OCI-LY1 (cell line): ENCODE results near the gene SYNE1.

Experiments
- EZH2 ChIP-seq: fragments of 200-600 bp; sonication (generic), shearing (Covaris generic); IDR thresholded peaks from 2 replicates; pipeline ENCODE4 v1.8.0; 2017; ENCODE audit warnings: borderline replicate concordance, mixed run types, mild to moderate bottlenecking, antibody characterized with exemption, low read length, moderate library complexity, mixed read lengths
- TF ChIP-seq, protein P1 (sequence below): fragments of 200-600 bp; sonication (generic), shearing (Covaris generic); IDR thresholded peaks from 2 replicates; pipeline ENCODE4 v1.5.1; 2017; ENCODE audit warnings: mild to moderate bottlenecking, antibody characterized with exemption, low read length, moderate library complexity, mixed read lengths

DNA sequence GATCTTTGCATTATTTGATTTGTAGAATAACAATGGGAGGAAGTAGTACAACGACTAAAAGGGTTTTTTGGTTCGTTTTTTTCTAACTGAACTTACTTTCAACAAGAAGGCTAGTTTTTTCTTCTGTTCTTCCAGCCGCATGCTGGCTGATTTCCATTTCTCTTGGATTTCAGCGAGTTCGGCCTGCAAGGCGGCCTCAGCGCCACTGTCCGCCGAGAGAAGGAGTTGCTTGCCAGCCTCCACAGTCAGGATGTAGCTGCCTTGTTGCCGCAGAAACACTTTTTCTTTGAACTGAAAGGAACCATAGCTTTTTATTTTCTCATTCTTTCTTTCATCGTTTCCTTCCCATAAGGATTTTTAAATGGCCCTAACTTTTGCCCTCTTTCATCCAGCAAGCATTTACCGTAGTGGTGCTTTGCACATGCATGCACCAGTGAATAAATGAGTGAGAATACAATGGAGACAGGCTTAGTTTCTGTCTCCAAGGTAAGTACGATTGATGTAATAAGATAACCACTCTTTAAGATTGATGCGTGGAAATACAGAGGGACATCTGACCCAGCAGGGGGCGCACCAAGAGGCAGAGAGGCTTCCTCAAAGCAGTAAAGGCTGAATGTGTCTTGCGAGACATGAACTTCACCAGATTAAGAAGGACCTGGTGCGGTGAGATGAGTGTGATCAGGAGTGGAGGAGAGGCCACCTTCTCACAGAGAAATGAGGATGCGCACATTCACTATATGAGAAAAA, 430.9 kb downstream of the SYNE1 start:
- TF ChIP-seq, protein P1, sequence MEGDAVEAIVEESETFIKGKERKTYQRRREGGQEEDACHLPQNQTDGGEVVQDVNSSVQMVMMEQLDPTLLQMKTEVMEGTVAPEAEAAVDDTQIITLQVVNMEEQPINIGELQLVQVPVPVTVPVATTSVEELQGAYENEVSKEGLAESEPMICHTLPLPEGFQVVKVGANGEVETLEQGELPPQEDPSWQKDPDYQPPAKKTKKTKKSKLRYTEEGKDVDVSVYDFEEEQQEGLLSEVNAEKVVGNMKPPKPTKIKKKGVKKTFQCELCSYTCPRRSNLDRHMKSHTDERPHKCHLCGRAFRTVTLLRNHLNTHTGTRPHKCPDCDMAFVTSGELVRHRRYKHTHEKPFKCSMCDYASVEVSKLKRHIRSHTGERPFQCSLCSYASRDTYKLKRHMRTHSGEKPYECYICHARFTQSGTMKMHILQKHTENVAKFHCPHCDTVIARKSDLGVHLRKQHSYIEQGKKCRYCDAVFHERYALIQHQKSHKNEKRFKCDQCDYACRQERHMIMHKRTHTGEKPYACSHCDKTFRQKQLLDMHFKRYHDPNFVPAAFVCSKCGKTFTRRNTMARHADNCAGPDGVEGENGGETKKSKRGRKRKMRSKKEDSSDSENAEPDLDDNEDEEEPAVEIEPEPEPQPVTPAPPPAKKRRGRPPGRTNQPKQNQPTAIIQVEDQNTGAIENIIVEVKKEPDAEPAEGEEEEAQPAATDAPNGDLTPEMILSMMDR = peak; percentile 85
- TF ChIP-seq EZH2 = no peak
